Measurements from ENCODE around the gene POC1A. TPM values are rescaled to one million over a fixed set of nuclear protein-coding genes. Genes with fewer than 3 reads are reported as not detected.

POC1A gene
- total RNA-seq, 1 donor from 2014 or later: 5.7 TPM

DNA sequence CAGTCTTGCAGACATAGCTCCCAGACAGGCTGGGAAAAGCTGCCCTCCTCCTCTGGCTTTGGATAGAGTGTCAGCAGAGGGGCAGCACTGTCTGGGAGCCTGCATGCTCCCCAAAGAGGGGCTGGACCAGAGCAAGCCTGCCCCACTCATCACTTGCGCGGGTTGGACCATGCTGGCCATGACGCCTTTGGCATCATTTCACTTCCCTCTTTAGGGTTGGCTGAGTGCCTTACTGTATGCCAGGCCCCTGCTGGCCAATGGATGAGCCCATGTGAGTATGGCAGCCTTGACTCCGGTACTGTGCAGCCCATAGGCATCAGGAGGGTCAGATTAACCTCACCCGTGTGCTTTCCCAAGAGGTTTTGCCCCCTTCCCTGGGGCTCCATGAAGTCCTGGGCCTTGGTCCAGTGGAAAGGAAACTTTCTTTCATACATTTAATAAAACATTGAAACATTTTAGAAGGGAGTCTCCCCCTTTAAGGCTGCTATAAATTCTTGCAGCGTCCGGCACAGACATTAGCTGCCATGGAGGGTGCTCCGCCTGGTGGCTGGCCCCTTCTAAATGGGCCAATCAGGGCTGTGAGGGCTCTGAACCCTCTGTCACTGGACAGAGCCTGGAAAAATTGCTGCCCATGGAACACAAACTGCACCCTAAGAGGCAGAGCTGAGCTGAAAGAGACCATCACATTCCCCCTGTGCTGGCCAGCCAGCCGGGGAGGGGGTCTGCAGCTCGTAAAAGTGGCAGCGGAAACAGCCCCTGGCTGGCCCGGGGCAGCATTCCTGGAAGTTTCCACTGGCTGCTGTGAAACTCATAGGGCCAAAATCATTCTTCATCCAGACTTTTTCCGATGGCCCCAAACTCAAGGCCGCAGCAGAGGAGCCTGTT lies 77.1 kb downstream of the POC1A start:
- Mint-ChIP-seq H3K27ac (ENCODE audit: unreplicated experiment) (no peak overlapping the region), H3K4me3 (ENCODE audit: unreplicated experiment) (no peak overlapping the region), H3K27me3 (ENCODE audit: low read depth) (no peaks in the 10 kb centered on the region), H3K36me3 (ENCODE audit: low read depth) (no peaks in the 10 kb centered on the region), H3K9me3 (ENCODE audit: low read depth) (no peaks in the 10 kb centered on the region), H3K4me1 (ENCODE audit: low read depth) (no peaks in the 10 kb centered on the region)
- TF ChIP-seq, protein P1, sequence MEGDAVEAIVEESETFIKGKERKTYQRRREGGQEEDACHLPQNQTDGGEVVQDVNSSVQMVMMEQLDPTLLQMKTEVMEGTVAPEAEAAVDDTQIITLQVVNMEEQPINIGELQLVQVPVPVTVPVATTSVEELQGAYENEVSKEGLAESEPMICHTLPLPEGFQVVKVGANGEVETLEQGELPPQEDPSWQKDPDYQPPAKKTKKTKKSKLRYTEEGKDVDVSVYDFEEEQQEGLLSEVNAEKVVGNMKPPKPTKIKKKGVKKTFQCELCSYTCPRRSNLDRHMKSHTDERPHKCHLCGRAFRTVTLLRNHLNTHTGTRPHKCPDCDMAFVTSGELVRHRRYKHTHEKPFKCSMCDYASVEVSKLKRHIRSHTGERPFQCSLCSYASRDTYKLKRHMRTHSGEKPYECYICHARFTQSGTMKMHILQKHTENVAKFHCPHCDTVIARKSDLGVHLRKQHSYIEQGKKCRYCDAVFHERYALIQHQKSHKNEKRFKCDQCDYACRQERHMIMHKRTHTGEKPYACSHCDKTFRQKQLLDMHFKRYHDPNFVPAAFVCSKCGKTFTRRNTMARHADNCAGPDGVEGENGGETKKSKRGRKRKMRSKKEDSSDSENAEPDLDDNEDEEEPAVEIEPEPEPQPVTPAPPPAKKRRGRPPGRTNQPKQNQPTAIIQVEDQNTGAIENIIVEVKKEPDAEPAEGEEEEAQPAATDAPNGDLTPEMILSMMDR (IDR thresholded peaks at IDR 0.05): no peak
- DNase-seq (ENCODE audit: low spot score): no peak

DNA sequence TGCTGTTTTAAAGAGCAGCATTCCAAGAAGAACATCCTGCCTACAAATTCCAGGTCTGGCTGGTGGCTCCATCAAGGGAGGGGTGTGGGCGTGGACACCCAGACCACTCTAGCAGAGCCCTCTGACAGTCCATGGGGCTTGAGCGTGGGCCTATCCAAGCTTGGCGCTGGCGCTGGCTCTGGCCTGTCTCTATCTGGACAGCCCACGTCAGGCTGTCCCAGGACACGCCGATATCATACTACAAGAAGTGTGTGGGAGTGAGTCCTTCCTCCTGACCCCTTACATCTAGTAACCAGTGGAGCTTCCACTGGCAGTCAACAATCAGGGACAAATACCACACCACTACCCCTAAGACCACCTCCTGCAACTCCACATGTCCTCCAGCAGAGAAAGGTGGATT lies 80.7 kb downstream of the POC1A start:
- H3K36me3 Mint-ChIP-seq (ENCODE audit: low read depth): no peaks in the 10 kb centered on the region
- H3K27me3 Mint-ChIP-seq (ENCODE audit: low read depth): no peaks in the 10 kb centered on the region
- peaks cover 11% of the 10 kb centered on the region for H3K4me1 Mint-ChIP-seq (ENCODE audit: low read depth)
- TF ChIP-seq, protein P1 (IDR thresholded peaks at IDR 0.05): no peak
- no peak for DNase-seq (ENCODE audit: low spot score)
- no peak overlapping the region for H3K4me3 Mint-ChIP-seq (ENCODE audit: unreplicated experiment)
- no peaks in the 10 kb centered on the region for H3K9me3 Mint-ChIP-seq (ENCODE audit: low read depth)
- H3K27ac Mint-ChIP-seq (ENCODE audit: unreplicated experiment): no peak overlapping the region

DNA sequence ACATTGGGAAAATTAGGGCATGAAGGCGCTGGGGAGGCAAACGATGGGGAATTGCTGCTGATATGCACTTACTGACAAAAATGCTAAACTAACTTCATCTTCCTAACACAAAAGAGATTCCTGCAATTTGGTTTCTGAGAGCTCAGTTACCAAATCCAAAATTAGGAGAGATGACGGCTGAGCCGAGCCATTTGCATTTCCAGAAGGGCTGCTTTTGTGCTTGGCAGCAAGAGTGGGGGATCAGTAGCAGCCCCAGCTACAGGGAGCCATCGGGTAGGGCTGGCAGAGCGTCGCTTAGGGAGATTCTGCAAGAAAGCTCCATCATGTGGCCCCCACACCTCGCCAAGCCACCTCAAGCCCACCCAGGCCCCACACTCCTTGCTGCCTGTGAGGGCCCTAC lies 81.8 kb downstream of the POC1A start:
- no peaks in the 10 kb centered on the region for H3K36me3 Mint-ChIP-seq (ENCODE audit: low read depth)
- no peak overlapping the region for H3K27ac Mint-ChIP-seq (ENCODE audit: unreplicated experiment)
- no peak overlapping the region for H3K4me3 Mint-ChIP-seq (ENCODE audit: unreplicated experiment)
- DNase-seq (ENCODE audit: low spot score): no peak
- H3K4me1 Mint-ChIP-seq (ENCODE audit: low read depth): peaks cover 11% of the 10 kb centered on the region
- H3K27me3 Mint-ChIP-seq (ENCODE audit: low read depth): no peaks in the 10 kb centered on the region
- TF ChIP-seq, protein P1 (IDR thresholded peaks at IDR 0.05): no peak
- H3K9me3 Mint-ChIP-seq (ENCODE audit: low read depth): no peaks in the 10 kb centered on the region

DNA sequence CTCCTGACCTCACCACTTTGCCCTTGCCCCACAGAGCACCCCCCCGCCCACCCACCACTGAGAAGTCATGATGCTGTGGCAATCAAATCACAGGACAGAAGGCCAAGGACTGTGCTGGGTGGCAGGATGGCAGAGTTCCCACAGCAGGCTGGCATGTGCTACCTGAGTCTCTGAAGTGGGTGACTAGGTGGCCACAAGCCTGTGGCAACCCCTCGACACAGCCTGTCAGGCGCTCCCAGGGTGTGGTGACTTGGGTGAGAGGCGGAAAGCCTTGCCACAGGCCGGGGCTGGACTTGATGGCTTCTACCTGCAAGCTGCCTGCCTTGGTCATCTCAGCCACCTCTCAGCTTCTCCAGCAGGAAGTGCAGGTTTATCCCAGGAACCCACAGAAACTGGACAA lies 82.2 kb downstream of the POC1A start:
- H3K4me1 Mint-ChIP-seq (ENCODE audit: low read depth): peaks cover 11% of the 10 kb centered on the region
- H3K4me3 Mint-ChIP-seq (ENCODE audit: unreplicated experiment): no peak overlapping the region
- DNase-seq (ENCODE audit: low spot score): no peak
- H3K27me3 Mint-ChIP-seq (ENCODE audit: low read depth): no peaks in the 10 kb centered on the region
- TF ChIP-seq, protein P1 (IDR thresholded peaks at IDR 0.05): no peak
- no peaks in the 10 kb centered on the region for H3K9me3 Mint-ChIP-seq (ENCODE audit: low read depth)
- no peak overlapping the region for H3K27ac Mint-ChIP-seq (ENCODE audit: unreplicated experiment)
- no peaks in the 10 kb centered on the region for H3K36me3 Mint-ChIP-seq (ENCODE audit: low read depth)

DNA sequence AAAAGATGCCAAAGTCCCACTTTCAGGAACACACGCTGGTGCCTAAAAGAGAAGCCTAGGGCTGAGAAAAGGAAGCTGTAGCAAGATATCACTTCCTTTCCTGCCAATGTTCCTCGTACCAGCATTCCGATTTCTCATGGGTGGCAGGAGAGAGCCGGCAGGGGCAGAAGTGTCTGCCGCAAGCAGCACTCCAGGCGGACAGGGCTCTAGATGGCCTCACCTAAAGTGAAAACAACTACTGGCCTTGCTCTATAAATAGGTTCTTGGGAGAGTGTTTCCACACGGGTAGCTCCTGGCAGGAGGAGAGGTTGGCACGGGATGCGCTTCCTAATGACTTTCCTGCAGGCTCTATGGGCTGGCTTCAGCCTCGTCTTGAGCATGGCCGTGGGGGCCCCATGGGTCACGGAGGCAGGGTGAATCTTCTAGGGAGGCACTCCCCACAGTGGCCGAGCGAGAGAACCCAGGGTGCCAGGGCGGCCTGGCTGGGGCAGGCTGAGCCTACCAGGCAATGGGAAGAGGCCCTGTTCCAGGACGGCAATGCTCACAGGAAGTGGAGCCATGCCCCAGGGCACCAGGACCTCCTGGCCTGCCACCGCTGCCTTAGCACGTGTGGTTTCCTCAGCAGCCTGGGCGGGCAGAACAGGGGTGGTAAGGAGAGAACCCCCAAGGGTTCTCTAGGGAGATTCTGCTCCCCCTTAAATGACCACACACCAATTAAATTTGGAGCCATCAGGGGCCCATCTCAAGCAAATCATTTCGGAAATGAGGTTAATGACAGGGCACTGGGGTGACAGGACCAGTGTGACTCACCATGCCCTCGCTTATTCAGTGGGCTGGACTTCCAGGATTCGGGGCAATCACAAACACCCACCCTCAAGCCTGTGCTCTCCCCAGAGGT lies 83.2 kb downstream of the POC1A start:
- Mint-ChIP-seq H3K27ac (ENCODE audit: unreplicated experiment) (peak overlapping the region; percentile 54), H3K9me3 (ENCODE audit: low read depth) (no peaks in the 10 kb centered on the region), H3K36me3 (ENCODE audit: low read depth) (no peaks in the 10 kb centered on the region), H3K4me1 (ENCODE audit: low read depth) (peaks cover 11% of the 10 kb centered on the region), H3K27me3 (ENCODE audit: low read depth) (no peaks in the 10 kb centered on the region), H3K4me3 (ENCODE audit: unreplicated experiment) (no peak overlapping the region)
- TF ChIP-seq, protein P1 (IDR thresholded peaks at IDR 0.05): no peak
- DNase-seq (ENCODE audit: low spot score): no peak

Data from chondrocyte (in vitro differentiated cells).